ENCODE measurements around the gene KAT2A.
A peak's percentile ranks its signal among the peaks of the same experiment; 100 is the strongest.

Gene KAT2A

DNA sequence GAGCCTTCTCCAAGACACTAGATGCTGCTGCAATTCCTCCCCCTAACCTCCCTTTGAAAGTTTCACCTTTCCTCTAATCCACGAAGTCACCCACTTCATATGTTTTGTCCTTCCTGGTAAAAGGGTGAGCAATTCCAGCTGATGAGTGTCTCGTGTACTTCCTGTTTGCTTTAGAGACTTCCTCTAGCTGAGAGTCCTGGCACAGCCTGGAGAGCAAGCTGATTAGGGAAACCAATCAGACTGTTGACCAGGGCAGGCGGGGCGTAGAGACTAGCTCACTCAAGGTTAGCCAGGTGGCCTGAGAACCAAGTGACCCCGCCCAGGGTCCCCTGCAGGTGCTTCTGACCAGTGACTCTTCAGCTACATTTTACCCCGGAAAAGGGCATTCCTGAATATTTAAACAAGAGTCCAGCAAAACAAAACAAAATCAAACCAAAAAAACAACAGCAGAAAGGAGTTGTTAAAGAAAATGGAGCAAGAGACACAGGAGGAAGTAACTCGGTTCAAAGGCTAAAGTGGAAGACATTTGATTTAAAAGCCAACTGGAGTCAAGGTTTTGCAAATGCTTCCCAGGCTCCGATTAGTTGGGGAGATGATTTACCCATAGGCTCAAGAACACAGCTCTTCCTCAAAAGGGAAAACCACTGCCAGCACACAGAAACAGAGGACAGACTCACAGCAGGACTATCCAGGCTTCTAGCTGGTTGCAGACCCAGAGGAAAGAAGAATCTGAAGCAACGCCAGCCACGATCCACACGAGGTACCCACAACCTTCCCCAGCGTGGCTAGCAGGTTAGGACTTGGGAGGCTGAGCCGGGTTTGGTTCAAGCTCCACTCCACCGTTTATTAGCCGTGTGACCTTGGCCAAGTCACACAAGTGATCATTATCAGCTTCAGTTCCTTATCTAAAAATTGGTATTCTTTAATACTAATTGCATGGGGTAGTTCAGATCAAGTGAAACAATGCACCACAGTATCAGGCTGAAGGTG lies 14.8 kb upstream of the KAT2A start:
- no peak for DNase-seq (ENCODE audit: low read depth)

DNA sequence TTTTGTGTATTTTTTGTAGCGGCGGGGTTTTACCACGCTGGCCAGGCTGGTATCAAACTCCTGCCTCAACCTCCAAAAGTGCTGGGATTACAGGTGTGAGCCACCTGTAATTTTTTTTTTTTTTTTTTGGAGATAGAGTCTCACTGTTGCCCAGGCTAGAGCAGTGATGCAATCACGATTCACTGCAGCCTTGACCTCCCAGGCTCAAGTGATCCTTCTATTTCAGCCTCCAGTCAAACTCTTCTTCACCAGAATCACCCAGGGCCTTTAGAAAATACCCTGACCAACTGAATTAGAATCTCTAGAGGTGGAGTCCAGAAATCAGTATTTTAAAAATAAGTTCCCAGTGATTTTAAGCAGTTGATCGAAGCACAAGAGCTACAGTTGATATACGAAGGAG lies 14.0 kb upstream of the KAT2A start:
- no peak for DNase-seq (ENCODE audit: low read depth)

DNA sequence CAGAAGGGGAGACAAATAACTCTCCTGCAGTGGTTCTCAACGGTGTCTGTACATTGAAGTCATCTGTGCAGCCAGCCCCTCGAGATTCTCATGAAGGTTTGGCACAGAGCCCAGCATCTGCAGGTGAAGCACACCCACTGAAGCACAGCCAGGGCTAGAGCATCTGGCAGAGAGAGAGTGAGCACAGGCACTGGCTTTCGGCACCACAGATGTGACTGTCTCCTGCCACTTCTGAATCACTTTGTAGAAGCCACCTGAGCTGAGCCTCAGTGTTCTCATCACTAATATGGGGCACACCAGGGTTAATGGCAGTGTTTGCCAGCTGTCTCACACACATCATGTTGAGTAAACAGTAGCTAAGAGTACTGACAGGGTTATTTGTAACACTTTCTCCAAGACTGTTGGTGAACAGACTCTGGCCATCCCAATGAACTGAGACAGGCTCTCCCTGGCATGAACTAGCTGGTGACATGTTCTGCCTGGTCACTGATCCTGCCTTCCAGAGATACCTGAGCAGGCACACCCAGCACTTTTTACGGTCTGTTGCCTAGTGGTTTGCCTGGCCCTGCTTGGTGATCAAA lies 12.4 kb upstream of the KAT2A start:
- peak; percentile 29 for DNase-seq (ENCODE audit: low read depth)

DNA sequence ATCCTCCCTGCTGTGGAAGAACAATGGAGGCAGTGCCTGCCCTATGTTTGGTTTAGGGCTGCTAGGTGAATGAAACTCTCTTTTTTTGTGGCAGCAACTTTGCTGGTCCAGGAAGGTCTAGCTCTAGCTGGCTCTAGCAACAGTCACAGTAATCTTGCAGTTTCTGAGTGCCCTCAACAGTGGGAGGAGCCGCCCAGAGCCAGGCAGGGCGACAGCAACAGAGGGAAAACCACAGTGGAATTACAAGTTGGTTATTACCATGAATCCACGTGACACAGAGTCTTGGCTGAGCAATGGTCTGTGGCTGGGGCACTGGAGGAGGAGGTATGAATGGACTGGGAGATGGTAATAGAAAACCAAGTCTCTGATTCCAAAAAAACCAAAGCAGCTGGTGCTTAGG lies 11.8 kb upstream of the KAT2A start:
- no peak for DNase-seq (ENCODE audit: low read depth)

DNA sequence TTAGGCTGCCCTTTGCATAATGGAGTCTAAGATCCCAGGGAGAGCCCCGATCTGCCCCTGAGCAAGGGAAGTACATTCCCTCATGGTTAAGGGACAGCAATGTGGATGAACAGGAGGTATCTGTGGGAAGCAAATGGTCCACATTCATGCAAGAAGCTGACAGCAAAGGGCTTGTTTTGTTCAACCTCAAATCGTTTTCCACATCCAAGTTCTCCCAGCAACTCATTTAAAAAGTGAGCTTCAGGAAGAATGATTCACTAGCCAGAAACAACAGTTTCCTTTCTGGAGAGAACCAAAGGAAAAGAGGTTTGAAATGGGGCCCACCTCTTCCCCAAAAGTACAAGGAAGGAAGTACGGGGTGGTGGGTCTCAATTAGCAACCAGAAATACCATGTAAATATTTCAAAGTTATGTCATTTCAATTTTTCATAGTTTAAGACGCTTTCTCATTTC lies 10.8 kb upstream of the KAT2A start:
- DNase-seq (ENCODE audit: low read depth): no peak

DNA sequence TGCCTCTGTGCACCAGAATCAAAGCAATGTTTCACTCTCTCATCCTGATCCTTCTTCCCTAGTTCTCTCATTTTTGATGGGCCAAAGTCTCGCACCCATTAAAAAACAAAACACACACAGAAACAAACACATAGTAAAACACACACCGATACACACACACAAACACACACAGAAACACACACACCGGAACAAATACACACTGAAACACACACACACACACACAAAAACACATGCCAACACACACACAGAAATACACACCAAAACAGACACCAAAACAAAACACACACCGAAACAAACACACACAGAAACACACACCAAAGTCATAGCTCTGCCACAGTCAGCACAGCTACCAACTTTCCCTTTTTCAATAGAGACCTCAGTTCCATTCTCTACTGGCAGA lies 10.1 kb upstream of the KAT2A start:
- no peak for DNase-seq (ENCODE audit: low read depth)

DNA sequence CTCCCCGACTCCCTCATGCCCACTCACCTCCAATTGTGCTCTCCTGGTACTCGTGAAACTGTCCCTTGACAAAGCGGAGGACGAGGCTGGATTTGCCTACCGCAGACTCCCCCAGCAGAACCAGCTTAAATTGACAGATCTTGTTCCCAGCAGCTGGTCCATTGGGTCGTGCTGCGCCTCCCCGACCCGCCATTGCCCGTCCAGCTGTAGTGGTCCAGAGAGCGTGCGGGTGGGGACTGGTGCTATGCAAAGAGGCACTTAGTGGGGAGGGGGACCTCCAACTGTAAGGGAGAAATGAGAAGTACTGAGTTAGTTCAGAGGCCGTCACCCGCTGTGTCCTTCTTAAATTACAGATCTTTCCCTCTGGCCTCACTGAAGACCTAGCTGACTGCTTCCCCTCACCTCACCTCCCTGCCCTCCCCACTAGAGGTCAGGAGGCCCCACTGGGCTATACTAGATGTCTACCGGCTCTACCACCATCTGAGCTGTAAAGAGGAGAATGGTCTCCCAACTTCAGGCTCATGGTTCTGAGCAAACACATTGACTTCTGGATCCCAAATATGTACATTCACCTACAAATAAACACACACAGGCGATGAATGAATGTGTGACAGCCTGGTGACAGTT lies 9.3 kb upstream of the KAT2A start:
- no peak for DNase-seq (ENCODE audit: low read depth)

DNA sequence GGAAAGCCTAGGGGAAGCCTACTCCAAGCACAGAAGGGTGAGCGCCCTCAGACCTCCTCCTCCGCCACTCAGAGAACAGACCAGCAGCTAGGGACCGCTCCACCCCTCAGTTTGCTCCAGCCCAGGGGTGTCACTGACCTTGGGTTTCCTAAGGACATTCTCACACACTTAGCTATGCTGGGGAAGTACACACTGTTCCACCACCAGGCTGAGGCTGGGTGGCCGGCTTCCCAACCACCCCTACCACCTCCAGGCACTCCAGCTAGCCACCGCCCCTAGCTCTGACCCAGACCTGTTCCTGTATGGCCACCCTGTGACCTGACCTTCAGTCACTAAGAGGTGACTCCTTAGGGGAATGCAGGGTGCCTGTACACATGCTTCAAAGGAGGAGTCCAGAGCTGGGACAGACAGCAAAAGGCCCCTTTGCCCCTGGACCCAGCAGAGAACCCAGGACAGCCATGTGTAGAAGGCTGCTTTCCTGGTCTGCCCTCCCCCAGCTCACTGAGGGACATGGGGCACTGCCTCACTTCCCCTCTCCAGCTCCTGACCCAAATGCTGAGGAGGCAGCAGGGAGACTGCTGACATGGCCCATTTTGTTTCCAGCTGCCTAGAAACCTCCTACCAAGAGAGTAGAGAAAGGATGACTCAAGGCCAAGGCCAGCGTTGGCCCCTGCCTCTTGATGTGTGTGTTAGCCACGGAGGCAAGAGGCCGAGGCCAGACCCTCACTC lies 8.1 kb upstream of the KAT2A start:
- DNase-seq (ENCODE audit: low read depth): no peak

DNA sequence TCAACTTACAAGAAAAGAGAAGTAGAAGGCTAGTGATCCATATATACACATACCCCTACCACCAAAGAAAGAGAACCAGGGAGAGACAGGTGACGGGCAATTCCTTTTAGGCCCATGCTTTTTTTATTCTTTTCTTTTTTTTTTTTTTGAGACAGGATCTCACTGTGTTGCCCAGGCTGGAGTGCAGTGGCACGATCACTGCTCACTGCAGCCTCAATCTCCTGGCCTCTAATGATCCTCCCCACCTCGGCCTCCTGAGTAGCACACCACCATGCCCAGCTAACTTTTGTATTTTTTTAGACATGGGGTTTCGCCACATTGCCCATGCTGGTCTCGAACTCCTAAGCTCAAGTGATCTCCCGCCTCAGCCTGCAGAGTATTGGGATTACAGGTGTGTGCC lies 6.2 kb upstream of the KAT2A start:
- DNase-seq (ENCODE audit: low read depth): no peak

DNA sequence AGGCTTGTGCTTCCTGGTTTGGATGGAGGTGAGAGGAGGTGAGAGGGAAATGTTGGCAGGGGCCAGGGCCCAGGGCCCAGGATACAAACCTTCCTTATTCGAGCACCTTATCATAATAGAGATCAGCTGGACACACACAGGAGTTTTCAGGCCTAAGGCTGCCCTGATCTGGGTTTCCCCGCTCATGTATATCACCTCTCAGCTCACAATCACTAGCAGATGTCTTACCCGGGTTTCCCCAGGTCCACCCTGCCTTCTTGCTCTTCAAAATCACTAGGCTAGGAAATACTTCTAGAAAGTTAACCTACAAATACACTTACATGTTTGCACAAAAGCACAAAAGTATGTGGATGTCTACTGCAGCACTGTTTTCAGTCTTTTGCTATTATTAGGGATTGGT lies 5.7 kb upstream of the KAT2A start:
- DNase-seq (ENCODE audit: low read depth): no peak

DNA sequence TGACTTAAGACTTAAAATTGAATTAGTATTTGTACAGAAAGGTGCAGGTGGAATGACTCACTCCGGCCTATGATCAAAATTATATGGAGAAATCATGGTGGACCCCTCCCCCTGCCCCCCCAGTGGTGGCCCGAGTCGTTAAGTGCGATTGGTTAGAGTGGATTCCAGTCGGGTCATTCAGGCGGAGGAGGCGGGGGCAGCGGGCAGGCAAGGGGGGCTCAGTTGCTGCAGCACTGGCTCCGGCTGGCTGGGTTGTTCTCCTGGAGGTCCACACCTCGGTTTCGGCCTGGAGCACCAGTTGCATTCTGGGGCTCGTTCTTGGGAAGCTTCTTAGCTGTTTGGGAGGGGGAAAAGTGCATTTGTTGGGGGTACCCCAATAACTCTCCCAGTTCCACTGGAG lies 4.4 kb upstream of the KAT2A start:
- no peak for DNase-seq (ENCODE audit: low read depth)

DNA sequence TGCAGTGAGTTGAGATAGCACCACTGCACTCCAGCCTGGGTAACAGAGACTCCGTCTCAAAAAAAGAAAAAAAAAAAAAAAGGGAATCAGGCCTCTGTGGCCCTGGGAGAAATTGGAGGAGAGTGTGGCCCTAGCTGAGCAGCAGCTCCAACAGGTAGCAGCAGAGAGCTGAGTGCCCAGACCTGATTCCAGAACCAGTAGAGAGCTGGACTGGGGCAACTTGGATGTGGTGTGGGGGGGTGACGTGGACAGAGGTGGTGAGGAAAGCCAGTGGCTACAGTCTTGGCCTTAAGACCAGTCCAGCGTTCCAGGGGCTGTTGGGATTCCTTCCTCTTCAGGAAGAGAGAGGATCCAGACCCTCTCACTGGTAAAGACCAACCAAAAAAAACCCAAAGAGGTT lies 3.1 kb upstream of the KAT2A start:
- DNase-seq (ENCODE audit: low read depth): no peak

DNA sequence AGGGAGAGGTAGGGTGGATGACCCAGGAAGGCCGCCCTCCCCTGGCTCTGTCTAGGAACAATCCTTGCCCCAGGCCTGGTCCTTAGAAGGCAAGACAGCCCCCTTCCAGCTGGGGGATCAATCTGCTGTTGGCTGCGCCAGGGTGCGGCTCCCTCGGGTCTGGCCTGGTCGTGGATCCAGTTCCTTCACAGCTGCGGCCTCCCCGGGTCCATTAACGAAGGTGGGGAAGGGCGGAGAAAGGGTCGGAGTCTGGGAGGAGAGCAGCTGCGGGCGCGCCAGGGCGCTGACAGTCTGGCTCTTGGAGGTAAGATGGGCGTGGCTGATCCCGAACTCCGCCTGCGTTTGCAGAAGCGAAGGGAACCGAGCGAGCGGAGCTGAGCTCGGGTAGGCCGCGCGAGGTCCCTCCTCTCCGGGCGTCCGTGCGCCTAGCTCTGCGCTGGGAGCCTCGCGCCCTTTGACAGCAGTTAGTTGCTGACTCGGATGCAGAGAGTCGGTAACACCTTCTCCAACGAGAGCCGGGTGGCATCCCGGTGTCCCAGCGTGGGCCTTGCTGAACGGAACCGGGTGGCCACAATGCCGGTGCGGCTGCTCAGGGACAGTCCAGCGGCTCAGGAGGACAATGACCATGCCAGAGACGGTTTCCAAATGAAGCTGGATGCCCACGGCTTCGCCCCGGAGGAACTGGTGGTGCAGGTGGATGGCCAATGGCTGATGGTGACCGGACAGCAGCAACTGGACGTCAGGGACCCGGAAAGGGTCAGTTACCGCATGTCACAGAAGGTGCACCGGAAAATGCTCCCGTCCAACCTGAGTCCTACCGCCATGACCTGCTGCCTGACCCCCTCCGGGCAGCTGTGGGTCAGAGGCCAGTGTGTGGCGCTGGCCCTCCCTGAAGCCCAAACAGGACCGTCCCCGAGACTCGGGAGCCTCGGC lies 1.5 kb upstream of the KAT2A start, which contains the start of gene HSPB9:
Gene HSPB9 (plus strand): TSS at position 434 of the 933 bp plus-strand sequence. CDS start 47 bp downstream, at position 481.
- no peak for DNase-seq (ENCODE audit: low read depth)

DNA sequence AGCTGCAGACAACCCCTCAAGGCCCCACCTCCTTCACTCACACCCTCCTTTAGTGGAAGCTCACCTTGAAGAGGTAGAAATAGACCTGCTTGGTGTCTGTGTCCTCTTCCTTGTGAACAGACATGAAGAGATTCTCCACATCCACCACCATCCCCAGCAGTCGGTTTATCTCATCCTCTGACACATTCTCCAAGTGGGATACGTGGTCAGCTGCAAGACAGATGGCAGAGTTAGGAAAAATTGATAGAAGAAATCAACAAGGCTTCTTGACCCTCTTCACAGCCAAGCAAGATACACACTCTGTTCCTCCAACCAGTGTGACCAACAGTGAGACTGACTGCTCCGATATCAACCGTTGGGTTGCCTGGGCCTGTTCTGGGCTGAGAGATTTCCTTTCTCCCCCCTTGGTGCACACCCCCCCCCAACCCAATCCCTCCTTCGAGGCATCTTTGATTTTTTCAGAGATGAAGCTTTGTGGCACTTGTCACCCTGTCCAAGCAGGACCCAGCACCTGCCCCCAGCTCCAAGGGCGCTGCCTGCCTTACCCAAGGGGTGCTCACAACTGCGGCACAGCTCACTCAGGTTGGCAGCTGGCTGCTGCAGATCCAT lies 902 bp downstream of the KAT2A start:
- no peak for DNase-seq (ENCODE audit: low read depth)

DNA sequence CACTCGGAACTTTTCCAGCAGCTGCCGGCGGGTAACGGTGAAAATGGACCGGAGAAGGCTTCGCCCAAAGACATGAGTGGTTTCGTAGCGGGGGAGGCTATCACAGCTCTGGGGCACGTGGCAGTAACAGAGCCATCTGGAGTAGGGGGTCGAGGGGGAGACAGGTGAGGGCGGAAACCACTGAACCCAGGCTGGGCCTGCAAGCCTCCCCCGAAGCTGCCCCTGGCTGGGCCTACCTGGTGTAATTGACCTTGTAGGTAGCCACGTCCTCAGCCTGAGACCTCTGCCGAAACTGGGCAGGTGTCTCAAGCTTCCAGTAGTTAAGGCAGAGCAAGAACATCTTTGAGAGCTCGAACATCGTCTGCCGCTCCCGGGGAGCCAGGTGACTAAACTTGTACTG lies 1.9 kb downstream of the KAT2A start:
- no peak for DNase-seq (ENCODE audit: low read depth)

DNA sequence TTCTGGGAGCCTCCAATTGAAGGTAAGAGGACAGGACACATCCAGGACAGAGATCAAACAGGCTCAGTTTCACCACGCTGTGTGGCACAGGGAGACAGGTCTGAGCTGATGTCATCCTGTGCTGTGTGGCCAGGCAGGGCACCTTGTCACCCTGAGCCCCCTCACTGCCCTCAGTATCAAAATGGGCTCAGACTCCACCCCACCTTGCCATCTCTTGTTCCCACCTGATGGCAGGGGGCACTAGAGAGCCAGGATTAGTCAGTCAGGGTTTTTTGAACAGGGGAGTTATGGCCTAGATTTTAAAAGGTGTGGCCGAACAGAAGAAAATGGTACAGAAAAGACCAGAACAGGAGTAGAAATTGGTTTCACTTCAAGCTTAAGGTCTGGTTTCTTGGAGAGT lies 2.6 kb downstream of the KAT2A start:
- no peak for DNase-seq (ENCODE audit: low read depth)

DNA sequence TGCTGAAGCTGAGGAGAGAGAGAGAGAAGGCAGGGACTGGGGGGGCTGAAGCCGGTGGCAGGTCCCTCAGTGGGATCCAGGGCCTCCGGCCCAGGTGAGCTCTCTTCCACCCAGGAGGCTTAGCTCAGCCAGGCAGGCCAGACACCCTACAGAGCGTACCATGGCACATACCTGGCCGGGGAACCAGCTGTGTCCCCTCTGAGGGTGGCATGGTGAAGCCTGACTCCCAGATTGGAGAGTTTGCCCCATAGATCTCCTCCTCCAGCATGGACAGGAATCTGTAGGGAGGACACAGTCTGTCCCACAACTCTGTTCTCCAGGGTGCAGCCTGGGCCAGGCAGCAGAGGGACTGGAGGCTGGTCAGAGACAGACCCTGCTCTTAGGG lies 3.0 kb downstream of the KAT2A start:
- DNase-seq (ENCODE audit: low read depth): no peak

DNA sequence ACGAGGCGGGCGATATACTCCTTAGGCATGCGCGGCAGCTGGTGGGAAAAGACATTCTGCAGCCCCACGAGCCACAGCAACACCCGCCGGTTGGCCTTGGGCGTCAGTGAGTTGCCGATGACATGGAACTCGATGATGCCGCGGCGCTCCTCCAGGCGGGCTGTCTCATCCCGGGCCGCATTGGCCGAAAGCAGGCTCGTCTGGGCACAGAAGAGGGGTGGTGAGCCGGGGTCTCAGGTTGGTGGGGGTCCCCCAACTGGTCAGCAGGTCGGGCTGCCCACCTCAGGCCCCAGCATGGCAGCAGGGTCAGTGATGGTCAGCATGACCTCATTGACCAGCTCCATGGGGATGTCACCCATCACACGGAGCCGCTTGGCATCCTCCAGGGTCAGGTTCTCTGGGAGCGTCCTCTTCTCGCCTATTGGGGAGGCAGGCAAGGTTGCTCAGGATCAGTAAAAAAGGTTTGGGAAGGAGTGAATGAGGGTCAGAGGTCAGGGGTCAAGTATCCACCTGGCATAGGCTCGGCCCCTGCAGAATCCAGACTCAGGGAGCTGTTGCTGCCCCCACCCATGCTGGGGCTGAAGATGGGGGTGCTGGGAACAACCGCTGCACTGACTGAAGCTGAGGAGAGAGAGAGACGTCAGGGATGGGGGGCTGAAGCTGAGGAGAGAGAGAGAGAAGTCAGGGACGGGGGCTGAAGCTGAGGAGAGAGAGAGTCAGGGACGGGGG lies 3.6 kb downstream of the KAT2A start:
- no peak for DNase-seq (ENCODE audit: low read depth)

DNA sequence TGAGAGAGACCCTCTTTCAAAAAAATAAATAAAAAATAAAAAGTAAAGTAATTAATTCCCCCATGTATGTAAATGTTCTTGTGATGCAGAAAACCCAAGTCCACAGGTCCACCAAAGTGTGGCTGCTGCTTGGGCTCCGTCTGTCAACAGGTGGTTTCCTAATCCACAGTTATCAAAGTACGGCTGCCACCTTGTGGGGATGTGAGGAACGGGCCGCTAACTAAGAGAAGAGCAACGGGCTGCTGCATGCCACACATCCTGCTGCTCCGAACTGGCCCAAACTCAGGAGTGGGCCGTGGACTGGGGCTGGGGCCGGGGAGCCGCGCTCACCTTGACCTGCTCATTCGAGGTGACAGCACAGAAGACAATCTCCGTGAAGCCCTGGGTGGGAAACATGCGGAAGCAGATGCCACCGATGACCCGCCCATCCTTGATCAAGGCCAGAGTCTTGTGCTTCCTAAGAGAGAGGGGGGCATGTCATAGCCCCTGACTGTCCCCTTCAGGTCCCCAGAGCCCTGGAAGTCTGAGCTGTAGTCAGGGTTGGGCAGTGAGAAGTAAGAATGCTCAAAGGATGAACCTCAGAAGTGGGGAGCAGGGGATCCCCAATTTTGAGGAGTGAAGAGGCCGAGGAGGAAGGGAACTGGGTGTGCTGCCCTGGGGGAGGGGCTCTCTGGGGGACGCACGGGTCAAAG lies 4.3 kb downstream of the KAT2A start:
- peak; percentile 77 for DNase-seq (ENCODE audit: low read depth)
